Raji (cell line): Measurements from ENCODE around the gene C6orf120.

Experiments used
- POLR2A ChIP-seq: IDR thresholded peaks from 2 replicates; pipeline ENCODE4 v1.6.1; 2011; ENCODE audit warnings: low read depth, low read length, control low read depth; ENCODE audit not compliant: insufficient read depth

The C6orf120 gene

DNA sequence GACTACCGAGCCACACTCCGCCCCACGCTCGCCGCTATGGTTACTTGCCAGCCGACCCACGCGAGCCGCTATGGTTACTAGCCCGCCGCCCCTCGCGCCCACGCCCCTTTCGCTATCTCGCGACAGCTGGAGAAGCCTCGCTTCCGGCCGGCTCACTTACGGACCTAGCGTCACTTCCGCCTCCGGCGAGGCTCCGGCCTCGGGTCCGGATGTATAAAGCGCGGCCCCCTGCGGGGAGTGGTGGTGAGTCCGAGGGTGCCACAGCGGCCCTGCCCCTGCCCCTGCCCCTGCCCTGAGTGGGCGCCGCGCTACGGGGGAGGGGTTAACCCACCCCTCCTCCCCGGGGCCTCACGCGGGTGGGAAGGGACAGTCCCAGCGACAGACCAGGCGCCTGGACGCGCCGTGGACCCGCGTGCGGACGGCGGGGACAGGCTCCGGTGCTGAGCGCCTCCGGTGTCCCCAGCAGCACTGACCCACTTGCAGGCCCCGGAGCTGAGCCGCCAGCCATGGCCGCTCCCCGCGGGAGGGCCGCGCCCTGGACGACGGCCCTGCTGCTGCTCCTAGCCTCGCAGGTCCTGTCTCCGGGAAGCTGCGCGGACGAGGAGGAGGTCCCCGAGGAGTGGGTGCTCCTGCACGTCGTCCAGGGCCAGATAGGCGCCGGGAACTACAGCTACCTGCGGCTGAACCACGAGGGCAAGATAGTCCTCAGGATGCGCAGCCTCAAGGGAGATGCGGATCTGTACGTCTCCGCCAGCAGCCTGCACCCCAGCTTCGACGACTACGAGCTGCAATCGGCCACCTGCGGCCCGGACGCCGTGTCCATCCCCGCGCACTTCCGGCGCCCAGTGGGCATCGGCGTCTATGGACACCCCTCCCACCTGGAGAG is at the start of gene C6orf120, which contains the start of gene WDR27:
Gene C6orf120, plus strand, starts transcription at position 173 of the 886 bp plus-strand sequence. Its CDS starts 334 bp downstream, at position 507.
Gene WDR27, minus strand, starts transcription at position 76 of the 886 bp plus-strand sequence. CDS start 13,024 bp downstream, outside the sequence.
- peak; percentile 90 for TF ChIP-seq POLR2A

DNA sequence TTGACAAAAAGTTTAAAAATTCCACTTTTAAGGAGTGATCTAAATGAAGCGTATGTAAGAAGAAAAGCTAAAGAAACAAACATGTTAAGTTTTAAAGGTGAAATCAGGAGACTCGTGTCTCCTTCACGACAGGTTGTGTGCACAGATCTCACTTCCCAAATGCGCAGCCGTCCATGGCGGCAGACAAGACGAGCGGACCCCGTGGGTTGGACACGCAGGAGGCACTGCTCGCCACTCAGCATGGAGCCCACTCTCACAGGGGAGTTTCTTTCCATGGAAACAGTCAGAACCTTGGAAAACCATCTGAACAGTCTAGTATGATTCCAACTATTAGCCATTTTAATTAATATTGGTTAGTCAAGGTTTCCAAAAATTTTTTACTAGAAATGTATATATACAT is 49.0 kb upstream of the C6orf120 start:
- no peak for TF ChIP-seq POLR2A

DNA sequence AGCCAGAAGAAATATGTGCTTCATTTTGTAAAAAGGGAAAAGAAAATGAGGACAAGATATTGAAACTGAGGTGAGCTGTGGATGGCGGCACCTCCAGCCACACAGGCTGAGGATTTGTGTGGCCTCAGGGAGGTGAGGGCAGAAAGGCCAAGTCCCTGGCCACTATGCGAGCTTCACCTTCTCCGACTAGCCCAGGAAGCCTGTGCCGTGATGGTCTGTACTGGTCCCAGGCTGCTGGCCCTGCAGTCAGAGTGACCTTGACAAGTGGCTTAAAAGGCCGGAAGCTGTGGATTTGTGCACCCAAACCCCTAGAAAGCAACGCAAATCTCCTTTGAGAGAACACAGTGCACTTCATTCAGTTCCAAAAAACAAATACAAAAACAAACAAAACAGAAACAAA is 48.2 kb upstream of the C6orf120 start:
- TF ChIP-seq POLR2A = no peak

DNA sequence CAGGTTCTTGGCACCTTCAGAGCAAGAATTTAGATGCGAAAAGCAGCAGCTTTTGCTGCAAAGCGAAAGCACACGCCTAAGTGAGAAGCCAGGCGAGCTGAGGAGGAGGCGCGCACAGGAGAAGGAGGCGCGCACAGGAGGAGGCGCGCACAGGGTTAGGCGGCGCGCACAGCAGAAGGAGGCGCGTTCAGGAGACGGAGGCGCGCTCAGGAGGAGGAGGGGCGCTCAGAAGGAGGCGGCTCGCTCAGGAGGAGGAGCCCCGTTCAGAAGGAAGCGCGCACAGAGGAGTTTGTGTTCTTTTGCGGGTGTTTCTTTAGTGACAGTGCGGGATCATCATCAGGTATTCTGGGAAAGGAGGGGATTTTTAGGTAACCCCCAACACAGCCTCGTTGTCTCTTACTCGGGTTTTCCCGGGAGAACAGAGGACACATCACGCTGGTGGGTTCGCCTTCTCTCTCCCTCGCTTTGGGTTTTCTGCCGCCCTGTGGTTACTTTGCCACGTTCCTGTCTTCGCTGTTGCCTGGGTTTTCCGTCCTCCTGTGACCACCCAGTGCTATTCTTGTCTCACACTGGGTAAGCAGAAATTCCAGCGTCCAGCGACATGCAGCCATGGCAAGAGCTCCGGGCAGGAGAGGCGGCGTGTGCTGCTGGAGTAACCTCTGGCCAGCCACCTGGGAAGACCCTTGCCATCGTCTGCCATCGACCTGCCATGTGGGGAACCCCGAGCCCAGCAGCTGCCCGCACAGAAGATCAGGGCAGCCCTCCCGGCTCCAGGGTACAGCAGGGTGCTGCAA is 47.1 kb upstream of the C6orf120 start:
- TF ChIP-seq POLR2A = no peak

DNA sequence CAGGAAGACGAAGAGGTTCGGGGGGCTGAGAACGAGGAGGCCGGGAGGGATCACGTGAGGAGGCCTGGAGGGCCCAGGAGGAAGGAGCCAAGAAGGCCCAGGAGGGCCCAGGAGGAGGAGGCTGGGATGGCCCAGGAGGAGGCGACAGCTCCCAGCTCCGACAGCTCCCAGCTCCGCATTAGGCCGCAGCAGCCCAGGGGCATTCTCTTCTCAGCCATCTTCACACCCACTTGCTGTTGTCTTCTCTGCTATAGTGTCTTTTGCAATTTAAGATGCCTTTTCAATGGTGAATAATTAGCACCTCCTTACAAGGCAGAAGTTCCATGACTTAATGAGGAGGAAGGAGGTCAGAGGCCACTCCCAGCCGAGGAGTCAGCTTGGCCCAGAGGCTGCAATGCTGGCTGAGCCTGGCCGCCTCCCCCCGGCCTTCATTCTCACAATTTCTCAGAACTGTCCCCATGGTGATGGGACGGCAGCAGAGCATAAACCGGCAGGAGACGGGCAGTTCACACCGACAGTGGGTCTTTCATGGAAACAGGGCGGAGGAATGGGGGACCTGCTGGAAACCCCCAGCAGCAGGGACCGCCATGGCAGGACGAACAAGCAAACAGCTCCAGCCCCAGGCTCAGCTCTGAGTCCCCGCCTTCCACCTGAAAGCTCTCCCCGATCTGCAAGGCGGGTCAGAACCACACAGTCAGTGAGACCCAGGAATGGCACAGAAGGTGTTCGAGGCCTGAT is 45.2 kb upstream of the C6orf120 start:
- no peak for TF ChIP-seq POLR2A

DNA sequence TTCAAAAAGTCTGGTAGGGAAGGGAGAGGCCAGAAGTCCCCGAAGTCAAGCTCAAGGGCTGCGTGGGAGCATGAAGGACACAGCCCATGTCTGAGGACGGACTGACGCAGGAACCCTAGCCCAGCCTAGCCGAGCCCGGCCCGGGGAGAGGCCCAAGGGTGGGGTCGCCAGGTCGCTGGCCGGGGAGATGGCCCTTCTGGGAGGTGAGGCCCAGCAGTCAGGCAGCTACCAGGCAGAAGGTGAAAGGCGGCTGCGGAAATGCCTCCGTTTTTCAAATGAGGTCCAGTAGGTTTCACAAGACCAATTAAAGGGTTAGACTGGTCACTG is 44.7 kb upstream of the C6orf120 start:
- no peak for TF ChIP-seq POLR2A

DNA sequence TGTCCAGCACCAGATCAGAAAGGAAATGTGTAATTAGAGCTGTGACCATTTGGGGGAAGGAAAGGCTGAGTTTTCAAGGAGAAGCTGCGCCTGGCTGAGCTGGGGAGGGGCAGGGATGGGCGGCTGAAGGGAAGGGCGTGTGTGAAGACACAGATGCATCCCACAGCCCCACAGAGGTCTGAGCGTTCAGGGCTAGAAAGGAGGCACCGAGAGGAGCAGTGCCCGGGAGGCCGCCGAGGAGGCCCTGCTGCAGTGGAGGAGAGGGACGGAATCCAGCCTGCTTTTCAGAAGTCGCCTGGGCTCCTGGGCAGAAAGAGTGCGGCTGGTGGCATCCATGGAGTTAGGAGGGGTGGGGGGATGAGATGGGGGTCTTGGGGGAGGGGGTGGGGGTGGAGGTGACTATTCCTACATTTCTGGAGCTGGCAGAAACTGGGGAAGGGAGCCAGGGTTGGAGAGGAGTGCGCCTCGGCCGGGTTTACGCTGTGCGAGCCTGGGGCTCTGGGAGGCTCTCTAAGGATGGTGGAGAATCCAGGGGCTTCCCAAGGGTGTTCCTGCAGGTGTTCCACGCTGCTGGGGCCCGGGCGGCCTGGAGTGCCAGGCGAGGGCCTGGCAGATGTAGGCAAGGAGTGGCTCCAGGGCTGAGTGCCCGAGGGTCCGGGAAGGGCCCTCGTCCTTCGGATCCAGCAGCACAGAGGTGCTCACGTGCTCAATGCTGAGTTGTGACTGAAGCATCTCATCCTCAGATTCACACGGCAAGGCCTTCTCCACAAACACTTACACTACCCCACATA is 41.9 kb upstream of the C6orf120 start:
- no peak for TF ChIP-seq POLR2A

DNA sequence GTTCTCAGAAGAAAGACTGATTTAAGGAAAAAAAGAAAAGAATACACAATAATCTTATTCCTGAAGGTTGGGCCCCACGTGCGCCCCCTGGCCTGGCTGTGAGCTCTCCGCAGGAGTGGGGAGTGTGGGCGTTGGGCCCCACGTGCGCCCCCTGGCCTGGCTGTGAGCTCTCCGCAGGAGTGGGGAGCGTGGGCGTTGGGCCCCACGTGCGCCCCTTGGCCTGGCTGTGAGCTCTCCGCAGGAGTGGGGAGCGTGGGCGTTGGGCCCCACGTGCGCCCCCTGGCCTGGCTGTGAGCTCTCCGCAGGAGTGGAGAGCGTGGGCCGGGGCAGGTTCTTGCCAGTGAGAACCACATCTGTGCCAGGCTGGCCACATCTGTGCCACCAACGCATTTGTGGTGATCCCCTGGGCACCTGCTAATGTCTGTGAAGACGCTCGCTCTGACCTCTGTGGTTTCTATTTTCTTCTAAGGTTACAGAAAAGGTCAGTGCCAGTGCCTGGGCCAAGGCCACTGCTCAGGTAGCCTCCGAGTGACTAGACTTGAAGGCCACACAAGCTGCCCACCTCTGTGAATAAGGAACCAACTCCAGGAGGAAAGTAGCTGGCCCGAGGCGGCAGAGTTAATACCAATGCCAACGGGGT is 41.1 kb upstream of the C6orf120 start:
- TF ChIP-seq POLR2A = no peak

DNA sequence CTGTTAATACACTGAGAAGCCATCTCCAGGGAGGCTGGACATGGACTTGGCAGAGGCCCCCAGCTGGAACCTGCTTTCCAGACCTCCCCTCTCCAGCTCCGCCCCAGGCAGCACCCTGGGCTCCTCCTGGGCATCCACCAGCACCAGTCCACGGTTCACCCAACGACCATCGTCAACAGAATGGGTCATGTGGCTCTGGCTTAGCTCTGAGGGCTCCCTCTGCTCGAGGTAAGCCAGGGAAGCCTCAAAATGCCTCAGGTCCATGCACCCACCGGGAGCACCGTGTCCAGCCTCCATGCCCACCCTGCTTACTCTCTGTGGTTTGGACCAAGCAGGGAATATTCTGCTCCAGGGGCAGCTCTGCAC is 40.6 kb upstream of the C6orf120 start:
- no peak for TF ChIP-seq POLR2A

DNA sequence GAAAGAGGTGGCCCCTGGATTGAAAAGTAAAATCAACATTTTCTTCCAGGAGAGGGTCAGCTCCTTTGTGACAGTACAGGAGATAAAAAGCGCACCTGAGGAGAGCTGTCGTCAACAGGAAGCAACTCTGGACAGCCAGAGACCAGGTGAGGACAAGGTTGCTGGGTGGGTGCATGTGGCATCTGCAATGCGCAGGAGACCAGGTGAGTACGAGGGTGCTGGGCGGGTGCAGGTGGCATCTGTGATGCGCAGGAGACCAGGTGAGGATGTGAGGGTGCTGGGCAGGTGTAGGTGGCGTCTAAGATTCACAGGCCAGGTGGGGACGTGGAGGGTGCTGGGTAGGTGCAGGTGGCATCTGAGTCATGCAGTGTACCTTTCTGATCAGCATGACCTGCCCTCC is 38.5 kb upstream of the C6orf120 start:
- no peak for TF ChIP-seq POLR2A

DNA sequence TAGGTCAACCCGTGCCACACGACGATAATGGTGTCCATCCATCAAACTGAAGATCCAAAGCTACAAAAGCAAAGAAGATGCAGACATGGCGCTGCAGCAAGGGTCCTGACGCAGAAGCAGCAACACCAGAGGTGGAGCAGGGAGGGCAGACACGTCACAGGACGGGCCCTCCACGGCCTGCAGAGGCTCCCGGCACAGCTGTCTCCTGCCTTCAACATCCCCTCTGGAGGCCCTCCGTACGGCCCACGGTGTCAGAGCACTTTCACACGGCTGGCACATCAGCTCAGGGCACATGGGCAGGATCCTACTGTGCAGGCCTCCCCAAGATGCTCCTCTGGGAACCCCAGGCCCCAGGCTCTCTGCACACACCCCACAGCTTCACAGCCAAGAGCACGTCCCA is 37.7 kb upstream of the C6orf120 start:
- TF ChIP-seq POLR2A = no peak

DNA sequence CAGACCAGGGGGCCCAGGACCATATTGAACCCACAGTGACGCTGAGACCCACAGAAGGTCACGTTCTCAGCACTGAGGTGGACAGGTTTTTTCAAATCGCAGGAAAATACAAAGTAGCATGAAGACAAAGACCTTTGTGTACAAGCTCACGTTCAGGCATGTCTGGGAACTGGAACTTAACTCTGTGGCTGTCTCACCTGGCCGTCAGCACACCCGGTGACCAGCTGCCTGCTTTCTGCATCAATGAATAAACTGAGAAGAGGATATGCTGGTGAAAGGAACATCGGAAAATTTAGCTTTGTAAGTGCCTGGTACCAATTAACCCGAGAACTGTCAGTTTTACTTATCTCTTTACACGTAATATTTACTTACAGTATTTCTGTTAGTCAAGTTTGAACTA is 36.6 kb upstream of the C6orf120 start:
- no peak for TF ChIP-seq POLR2A

DNA sequence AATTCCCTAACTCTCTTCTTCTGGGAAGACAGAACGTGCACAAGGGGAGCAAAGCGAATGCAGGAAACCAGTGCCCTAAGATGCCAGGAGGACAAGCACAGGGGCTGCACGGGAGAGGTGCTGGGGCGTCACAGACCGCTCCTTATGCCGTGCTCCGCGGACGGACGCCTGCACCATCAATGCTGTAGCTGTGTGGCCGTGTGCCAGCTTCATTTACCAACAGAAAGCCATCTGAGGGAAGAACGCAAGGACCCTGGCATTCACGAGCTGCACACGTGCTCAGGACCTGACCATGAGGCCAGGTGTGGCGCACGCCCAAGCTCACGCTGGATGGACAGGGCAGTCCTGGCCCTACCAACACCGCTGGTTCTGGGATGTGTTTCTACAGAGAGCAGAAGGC is 35.5 kb upstream of the C6orf120 start:
- no peak for TF ChIP-seq POLR2A

DNA sequence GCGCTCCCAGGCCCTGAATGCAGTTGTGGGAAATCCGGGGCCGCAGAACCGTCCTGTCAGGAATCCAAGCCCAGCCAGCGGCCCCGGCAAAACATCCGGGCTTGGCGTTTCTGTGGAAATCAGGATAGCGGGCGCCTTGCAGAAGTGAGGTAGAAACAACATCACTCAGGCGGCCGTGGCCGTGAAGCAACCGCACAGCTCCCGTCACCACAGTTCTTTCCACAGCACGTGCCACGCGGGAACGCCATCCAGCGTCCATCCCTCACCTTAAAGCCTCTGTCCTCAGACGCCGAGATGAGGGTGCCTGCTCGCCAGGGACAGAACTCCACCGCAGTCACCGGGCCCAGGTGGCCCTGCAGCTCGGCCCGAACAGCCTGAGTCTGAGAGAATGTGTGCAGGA is 34.2 kb upstream of the C6orf120 start:
- TF ChIP-seq POLR2A = no peak

DNA sequence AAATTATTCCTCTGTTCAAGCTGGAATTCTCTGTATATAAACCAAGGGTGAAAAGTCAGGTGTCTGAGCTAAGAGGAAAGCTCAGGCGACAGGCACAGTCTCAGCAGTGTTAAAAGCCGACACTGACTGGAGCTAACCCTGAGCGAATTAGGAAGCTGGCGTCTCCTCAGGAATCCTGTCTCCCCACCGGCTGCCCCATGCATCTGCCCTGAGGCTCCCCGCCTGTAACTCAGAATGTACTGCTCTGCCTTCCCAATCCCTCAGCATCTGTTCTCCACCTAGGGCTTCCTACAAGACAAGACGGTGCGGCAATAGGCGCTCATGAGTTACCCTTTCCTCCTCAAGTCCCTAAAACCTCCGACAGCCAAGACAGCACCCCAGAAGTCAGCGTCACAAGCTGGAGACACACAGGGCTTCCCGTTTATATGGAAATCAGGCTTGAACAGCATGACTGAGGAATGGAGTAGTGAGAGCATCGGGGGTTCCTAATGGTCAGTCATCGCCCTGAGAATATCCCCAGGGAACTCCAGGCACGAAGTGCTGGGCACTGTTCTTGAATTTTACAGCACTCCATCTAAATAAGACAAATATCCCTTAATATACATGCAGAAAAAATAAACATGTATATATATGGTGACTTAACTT is 33.6 kb upstream of the C6orf120 start:
- TF ChIP-seq POLR2A = no peak
